G401.6 (cell line): ENCODE measurements around the gene ICAM1.

Experiments
- FAIRE-seq: peaks from 2 replicates; lab custom pipeline; 2012; peaks lifted over from hg19 to GRCh38; lab: Jason Lieb, UNC

ICAM1 gene

DNA sequence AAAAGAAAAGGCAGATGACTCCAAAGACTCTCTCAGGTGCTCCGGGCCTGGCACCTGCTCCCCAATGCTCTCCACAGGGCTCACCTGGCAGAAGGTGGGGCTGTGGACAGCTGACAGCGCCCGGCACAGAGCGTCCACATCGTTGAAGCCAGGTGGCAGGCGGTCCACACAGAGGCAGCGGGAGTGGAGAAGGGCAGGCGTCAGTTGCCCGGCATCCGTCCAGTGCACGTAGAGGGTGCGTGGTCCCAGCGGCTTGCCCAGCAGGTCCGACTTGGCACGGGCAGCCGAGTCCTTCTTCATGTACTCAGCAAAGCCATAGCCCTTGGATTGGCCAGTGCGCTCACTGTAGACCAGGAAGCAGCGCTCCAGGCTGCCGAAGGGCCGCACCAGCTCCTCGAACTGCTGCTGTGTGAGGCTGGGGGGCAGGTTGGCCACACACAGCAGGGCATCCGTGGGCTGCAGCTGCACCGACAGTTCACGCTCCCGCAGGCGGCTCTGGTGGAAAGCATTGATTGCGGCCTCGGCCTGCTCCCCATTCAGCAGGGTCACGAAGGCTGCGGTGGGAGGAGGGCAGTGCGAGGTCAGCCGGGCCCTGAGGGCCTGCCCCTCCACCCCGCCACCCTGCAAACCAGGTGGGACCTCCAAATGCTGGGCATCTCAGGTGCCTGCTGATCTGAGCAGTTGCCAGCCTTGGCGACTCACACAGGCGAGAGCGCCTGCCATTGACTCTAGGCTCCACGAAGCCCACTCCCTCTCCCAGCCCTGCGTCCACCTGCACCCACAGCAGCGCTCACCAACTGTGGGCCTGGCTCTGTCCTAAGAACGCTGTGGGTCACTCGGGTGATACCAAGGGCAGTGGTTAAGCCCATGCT lies 57.9 kb downstream of the ICAM1 start:
- no peak for FAIRE-seq

DNA sequence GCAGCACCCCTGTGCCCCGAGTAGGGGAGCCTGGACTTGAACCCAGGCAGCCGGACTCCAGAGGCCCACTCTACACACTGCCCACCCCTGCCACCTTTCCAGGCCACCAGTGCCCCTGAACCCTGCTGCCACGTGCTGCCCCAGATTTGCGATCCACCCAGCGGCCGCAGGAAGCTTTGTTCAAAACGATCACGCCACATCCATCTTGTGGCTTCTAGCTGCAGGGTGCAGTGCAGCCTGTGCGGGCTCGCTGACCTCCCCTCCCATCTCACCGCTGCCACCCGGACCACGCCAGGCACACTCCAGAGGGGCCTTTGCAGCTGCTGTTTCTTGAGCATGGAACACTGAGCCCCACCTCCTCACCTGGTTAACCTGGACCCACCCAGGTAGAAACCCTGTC lies 58.6 kb downstream of the ICAM1 start:
- FAIRE-seq, result no peak

DNA sequence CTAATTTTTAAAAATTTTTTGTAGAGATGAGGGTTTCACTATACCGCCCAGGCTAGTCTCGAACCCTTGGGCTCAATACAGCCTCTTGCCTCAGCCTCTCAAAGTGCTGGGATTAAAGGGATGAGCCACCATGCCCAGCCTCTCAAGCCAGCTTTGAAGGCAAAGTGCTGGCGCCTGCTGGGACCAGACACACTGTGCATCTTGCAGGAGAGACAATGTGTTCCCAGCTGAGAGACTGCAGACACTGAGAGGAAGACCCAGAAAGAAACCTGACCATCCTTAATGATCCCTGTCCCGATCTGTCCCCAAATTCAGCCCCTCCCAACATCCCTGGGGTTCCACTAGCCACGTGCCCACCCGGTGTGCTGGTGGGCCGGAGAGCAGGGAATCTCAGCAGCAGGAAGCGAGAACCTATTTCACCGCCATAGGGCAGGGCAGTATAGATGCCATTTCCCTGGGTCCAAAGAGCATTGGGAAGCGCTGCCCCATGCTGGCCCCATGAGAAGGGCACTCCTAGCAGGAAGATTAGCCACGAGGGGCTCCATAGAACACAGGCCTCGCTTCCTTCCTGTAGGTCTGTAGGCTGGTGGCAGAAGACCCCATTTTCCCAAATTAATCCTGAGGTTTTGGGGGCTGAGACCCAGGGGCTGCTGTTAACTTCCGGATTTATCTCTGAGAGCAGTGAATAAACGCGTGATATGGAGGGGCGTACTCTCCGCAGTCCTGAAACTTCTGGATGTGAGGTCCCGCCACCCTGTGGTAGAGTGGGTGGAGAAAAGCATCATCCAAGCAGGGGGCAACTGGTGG lies 61.4 kb downstream of the ICAM1 start:
- FAIRE-seq, result no peak

DNA sequence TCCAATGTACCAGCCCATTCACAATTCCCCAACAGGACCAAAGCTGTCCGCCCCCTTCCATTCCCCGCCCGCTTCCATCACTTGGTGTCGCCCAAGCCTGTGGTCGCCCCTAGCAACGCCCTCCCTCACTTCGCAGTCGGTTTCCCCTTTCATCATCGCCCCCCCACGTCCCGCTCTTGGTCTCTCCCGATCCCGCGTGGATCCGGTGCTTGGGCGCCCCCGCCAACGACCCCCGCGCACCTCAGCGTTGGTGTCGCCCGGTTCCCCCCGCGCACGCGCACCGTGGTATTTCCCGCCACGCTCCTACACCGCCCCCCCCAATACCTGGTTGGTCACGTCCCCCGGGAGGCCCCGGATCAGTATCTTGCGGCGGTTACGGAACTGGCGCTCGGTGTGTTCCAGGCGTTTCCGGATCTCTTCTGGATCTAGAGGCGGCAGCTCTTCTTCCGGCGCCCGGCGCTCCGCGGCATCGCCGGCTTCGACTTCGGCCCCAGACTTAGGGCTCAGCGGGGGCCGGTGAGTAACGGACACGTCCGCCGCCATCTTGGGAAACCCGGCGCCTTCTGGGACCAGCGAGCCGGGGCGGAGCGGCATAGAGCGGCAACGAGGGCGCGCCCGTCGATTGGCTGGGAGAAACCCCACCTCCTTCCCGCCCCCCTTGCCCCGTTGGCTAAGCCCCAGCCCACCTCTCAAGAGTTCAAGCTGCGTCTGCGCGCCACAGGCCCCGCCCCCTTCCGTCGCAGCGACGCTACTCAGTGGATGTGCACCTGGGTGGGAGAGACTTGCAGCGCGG lies 62.2 kb downstream of the ICAM1 start, which contains the start of gene RAVER1:
RAVER1 (minus strand) TSS at position 565 of the 793 bp plus-strand sequence; CDS start at position 543, 22 bp downstream.
- FAIRE-seq, result peak; percentile 96

DNA sequence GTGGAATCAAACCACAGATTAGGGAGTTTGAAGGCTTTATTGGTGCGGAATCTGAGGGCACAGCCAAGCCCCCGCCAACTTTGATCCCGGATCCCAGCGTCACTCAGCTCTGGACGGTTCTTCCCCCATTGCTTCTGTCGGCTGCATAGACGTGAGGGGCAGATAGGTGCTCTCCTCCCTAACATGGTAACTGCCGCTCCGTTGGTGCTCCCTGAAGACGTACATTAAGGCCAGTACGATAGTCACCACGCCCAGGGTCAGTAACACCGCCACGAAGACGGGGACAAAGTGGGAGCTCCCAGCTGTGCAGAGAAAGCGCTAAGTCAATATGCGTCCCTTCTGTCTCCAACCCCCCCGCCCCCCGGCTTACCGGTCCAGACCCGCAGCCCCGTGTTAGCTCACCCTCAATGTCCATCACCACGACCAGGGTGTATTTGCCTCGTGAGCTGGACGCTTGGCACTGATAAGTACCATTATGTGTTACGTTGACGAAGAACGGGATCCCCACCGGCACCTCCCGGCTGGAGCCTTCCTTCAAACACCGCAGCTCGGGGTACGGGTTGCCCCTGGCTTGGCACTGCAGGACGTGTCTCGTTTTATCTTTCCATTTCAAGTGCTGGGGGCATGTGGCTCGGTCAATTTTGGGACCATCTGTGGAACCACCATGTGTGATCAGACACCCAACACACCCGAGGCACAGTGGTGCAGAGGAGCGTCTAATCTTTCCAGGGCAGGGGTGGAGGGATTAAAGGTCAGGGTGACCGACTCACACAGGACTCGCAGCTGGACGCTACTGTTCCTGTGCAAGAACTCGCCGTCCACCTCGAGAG lies 63.1 kb downstream of the ICAM1 start:
- FAIRE-seq, result no peak

DNA sequence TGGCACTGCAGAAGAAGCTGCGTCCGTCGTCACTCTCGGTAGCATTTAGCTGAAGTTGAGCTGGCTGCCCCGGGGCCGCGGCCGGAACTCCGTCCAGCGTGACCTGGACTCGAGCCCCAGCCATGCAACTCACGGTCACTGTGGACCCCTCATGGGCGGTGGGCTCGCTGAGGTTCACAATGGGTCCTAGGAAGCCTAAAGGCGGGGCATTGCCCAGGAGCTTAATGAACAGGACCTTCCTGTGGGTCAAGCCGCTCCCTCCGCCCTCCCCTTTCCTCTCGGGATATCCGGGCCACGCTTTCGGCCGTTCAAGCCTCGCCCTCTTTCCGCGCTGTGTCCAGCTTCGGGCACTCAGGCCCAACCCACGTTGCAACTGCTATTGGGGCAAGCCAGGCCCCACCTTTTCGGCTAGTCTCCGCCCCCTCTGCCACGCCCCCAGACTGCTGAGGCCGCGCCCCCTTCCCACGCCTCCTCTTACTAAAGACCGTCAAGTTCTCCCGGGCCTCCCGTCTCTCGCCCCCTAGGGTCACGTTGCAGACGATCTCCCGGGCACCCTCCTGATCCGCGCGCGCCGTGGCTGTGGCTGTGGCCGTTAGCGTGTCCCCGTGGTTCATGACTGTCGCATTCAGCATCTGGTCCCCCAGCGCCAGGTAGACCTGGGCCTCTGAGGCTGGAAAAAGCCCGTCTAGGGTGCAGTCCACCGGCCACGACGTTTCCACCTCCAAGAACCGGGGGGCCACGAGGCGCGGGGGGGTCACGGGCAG lies 63.9 kb downstream of the ICAM1 start:
- FAIRE-seq, result peak; percentile 97

DNA sequence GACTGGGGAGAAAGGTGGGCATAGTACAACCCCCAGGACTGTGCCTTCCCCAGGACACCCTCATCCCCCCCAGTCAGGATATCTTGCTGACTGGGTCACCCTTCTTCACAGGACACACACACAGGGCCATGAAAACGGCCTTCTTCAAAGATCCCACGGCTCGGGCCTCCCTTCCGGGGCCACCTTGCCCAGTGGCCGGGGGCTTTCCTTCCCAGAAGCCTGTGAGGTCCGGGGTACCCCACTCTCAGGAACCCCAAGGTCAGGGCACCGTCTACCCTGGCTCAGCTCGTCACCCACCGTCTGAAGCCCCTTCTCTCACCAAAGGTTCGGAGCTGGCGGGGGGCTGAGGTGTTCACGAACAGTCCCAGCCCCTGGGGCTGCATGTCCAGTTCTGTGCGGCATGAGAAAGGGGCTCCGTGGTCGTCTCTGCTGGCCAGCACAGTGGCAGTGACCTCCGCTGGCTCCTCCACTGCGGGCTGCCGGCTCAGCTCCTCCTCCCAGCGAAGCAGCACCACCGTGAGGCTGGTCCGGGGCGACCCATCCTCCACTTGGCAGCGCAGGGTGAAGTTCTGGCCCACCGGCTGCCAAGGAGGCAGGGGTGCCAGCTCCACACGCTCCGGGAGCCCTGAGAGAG lies 64.5 kb downstream of the ICAM1 start:
- FAIRE-seq, result no peak
